Fibroblast of lung (primary cell): Measurements from ENCODE around the gene GAB1. TPM values are rescaled to one million over a fixed set of nuclear protein-coding genes. Genes with fewer than 3 reads are reported as not detected.

ENCODE experiments used
- DNase-seq, 2 donors: peaks; one replicate each; pipeline versions ENCODE4 v3.0.0 to v3.0.0-alpha.2; 2010; ENCODE audit warnings: low read depth in 2 of 2
- H2AFZ ChIP-seq: 2 replicates; pipeline ENCODE4 v1.5.1; 2012; ENCODE audit warnings: low read length, control low read depth, inconsistent platforms
- H3K27ac ChIP-seq: 2 replicates; pipeline ENCODE4 v1.5.1; 2011; ENCODE audit warnings: low read length, control low read depth; ENCODE audit not compliant: insufficient read depth
- H3K27me3 ChIP-seq: 2 replicates; pipeline ENCODE4 v1.5.1; 2011; ENCODE audit warnings: mild to moderate bottlenecking, low read length; ENCODE audit not compliant: control insufficient read depth, insufficient read depth
- H3K36me3 ChIP-seq: 2 replicates; pipeline ENCODE4 v1.5.1; 2011; ENCODE audit warnings: low read length; ENCODE audit not compliant: control insufficient read depth, insufficient read depth
- H3K4me1 ChIP-seq: 2 replicates; pipeline ENCODE4 v1.5.1; 2011; ENCODE audit warnings: low read length; ENCODE audit not compliant: control insufficient read depth, insufficient read depth; ENCODE audit errors: extremely low read depth
- H3K4me2 ChIP-seq: 2 replicates; pipeline ENCODE4 v1.5.1; 2011; ENCODE audit warnings: low read length, control low read depth; ENCODE audit not compliant: insufficient read depth; ENCODE audit errors: extremely low read depth
- H3K4me3 ChIP-seq, 4 experiments: fragments of 200-600 bp in 1 of 4; sonication (generic) in 1 of 4; replicated peaks in 1 of 4; 2 replicates each; pipeline ENCODE4 v1.5.1; 2011 to 2016; ENCODE audit warnings: low read length in 4 of 4, low read depth in 3 of 4, mild to moderate bottlenecking in 3 of 4, control low read depth in 2 of 4, inconsistent platforms in 1 of 4, mixed read lengths in 1 of 4; ENCODE audit not compliant: insufficient read depth in 1 of 4; ENCODE audit errors: control extremely low read depth in 1 of 4
- H3K79me2 ChIP-seq: 2 replicates; pipeline ENCODE4 v1.5.1; 2012; ENCODE audit warnings: mild to moderate bottlenecking, low read length, inconsistent platforms; ENCODE audit not compliant: control insufficient read depth, insufficient read depth
- H3K9ac ChIP-seq: 2 replicates; pipeline ENCODE4 v1.5.1; 2011; ENCODE audit warnings: mild to moderate bottlenecking, low read length, control low read depth; ENCODE audit not compliant: insufficient read depth
- H3K9me3 ChIP-seq: 2 replicates; pipeline ENCODE4 v1.5.1; 2012; ENCODE audit warnings: low read depth, low read length; ENCODE audit not compliant: control insufficient read depth, insufficient read depth
- H4K20me1 ChIP-seq: 2 replicates; pipeline ENCODE4 v1.5.1; 2011; ENCODE audit warnings: low read length; ENCODE audit not compliant: control insufficient read depth, insufficient read depth; ENCODE audit errors: extremely low read depth
- CTCF ChIP-seq, 2 donors: IDR thresholded peaks in 1 of 2; conservative IDR thresholded peaks in 1 of 2; 1 replicate in 1 of 2; 2 replicates in 1 of 2; pipeline ENCODE4 v1.5.1; 2011 to 2012; ENCODE audit warnings: low read length in 2 of 2, control low read depth in 1 of 2, inconsistent platforms in 1 of 2, low read depth in 1 of 2, mild to moderate bottlenecking in 1 of 2
- EZH2 ChIP-seq: IDR thresholded peaks from 2 replicates; pipeline ENCODE4 v1.5.1; 2012; ENCODE audit warnings: low read length, control low read depth, mild to moderate bottlenecking; ENCODE audit errors: missing control alignments
- polyA plus RNA-seq, 2 donors: library from polyadenylated mRNA; depleted of rRNA in 1 of 2; stranded (reverse) in 1 of 2; unstranded in 1 of 2; fragments of >200 nt; gene quantifications; 2 replicates each; pipeline ENCODE4 v1.2.1, GENCODE V29; 2011 to 2012; ENCODE audit warnings: missing spikeins in 1 of 2
- total RNA-seq: library from RNA; depleted of rRNA; stranded (reverse); fragments of >200 nt; gene quantifications from 2 replicates; pipeline ENCODE4 v1.2.1, GENCODE V29; 2014

GAB1 gene
- total and polyA plus RNA-seq, 2 donors (not counting 1 experiment from before 2014, with no cell fraction given): 10.6 to 18.0 TPM

- Histone ChIP-seq H3K4me1 (no peaks in the 10 kb centered on the region), H3K79me2 (no peaks in the 10 kb centered on the region), H3K27ac (no peak overlapping the region), H3K9me3 (no peaks in the 10 kb centered on the region), H3K27me3 (no peaks in the 10 kb centered on the region), H4K20me1 (no peaks in the 10 kb centered on the region), H3K4me2 (no peak overlapping the region), H3K9ac (no peak overlapping the region), H3K4me3 (no peak overlapping the region), H3K36me3 (no peaks in the 10 kb centered on the region), H2AFZ (no peak overlapping the region)
- DNase-seq: no peak
- no peak for TF ChIP-seq CTCF (conservative IDR thresholded peaks at IDR 0.05 in 1 of 2, IDR thresholded peaks at IDR 0.05 in 1 of 2; ENCODE audit: low read depth in 1 of 2, low read length in 2 of 2)
- TF ChIP-seq EZH2: no peak
Measured at GRCh38 chr4:143451186-143451585, 114.5 kb downstream of the GAB1 start.

GRCh38 chr4:143455211-143455610, 118.5 kb downstream of the GAB1 start:
- peak in 1 of 2 donors; percentile 49 for DNase-seq

GRCh38 chr4:143458966-143459365, 122.3 kb downstream of the GAB1 start:
- Histone ChIP-seq H3K4me1 (no peaks in the 10 kb centered on the region), H3K9me3 (no peaks in the 10 kb centered on the region), H3K4me2 (no peak overlapping the region), H3K27me3 (no peaks in the 10 kb centered on the region), H3K9ac (no peak overlapping the region), H3K27ac (no peak overlapping the region), H2AFZ (no peak overlapping the region), H3K4me3 (no peak overlapping the region), H3K36me3 (no peaks in the 10 kb centered on the region), H3K79me2 (no peaks in the 10 kb centered on the region), H4K20me1 (no peaks in the 10 kb centered on the region)
- no peak for TF ChIP-seq EZH2
- peak in 1 of 2 donors; percentile 14 for DNase-seq

More at GRCh38 chr4:143455211-143455610, 118.5 kb downstream of the GAB1 start:
- Histone ChIP-seq H3K4me3 (no peak overlapping the region), H3K9me3 (no peaks in the 10 kb centered on the region), H3K4me1 (no peaks in the 10 kb centered on the region), H4K20me1 (no peaks in the 10 kb centered on the region), H3K79me2 (no peaks in the 10 kb centered on the region), H3K4me2 (no peak overlapping the region), H2AFZ (no peak overlapping the region), H3K27me3 (no peaks in the 10 kb centered on the region), H3K27ac (no peak overlapping the region), H3K36me3 (no peaks in the 10 kb centered on the region), H3K9ac (no peak overlapping the region)
- no peak for TF ChIP-seq EZH2
- no peak for TF ChIP-seq CTCF (conservative IDR thresholded peaks at IDR 0.05 in 1 of 2, IDR thresholded peaks at IDR 0.05 in 1 of 2; ENCODE audit: low read depth in 1 of 2, low read length in 2 of 2)
